Endothelial cell of umbilical vein (primary cell): Measurements from ENCODE around the gene SETBP1. TPM values are rescaled to one million over a fixed set of nuclear protein-coding genes. Genes with fewer than 3 reads are reported as not detected.

ENCODE experiments used
- BruUV-seq: library from RNA; stranded (reverse); fragments of 400-500 nt; replicated peaks from 2 replicates; lab custom pipeline; 2021; lab: Mats Ljungman, UMichigan
- CTCF ChIA-PET: fragments of 300-600, 350-600 bp; sonication (Branson Sonifier 250); formaldehyde crosslinking; loops from one replicate; lab custom pipeline; 2021; ENCODE audit warnings: antibody characterized with exemption, inconsistent platforms; lab: Charles Lee
- POLR2A ChIA-PET: fragments of 300-600, 350-600 bp; sonication (Branson Sonifier 250); formaldehyde crosslinking; loops from one replicate; lab custom pipeline; 2021; ENCODE audit warnings: antibody characterized with exemption, inconsistent platforms; lab: Charles Lee
- DNase-seq: peaks from one replicate; pipeline ENCODE4 v3.0.0-alpha.2; 2011; ENCODE audit warnings: low read depth, low spot score
- FAIRE-seq: peaks from 2 replicates; lab custom pipeline; 2011; peaks lifted over from hg19 to GRCh38; lab: Jason Lieb, UNC
- H2AFZ ChIP-seq: 2 replicates; pipeline ENCODE4 v1.6.0; 2012; ENCODE audit warnings: low read depth, low read length, control low read depth, inconsistent platforms
- H3K27ac ChIP-seq: 2 replicates; pipeline ENCODE4 v1.5.1; 2011; ENCODE audit warnings: low read depth, mild to moderate bottlenecking, control low read depth, low read length, moderate library complexity; ENCODE audit not compliant: insufficient read depth
- H3K27me3 ChIP-seq, 2 experiments: 2 replicates each; pipeline versions ENCODE4 v1.6.0 to v1.6.1; 2011; ENCODE audit warnings: low read length in 2 of 2, mixed read lengths in 1 of 2; ENCODE audit not compliant: control insufficient read depth in 2 of 2, insufficient read depth in 2 of 2
- H3K36me3 ChIP-seq, 2 experiments: 2 replicates in 1 of 2; 3 replicates in 1 of 2; pipeline ENCODE4 v1.5.1; 2011; ENCODE audit warnings: low read length in 2 of 2, mild to moderate bottlenecking in 1 of 2, moderate library complexity in 1 of 2; ENCODE audit not compliant: control insufficient read depth in 2 of 2, insufficient read depth in 2 of 2; ENCODE audit errors: extremely low read depth in 1 of 2
- H3K4me1 ChIP-seq: 3 replicates; pipeline ENCODE4 v1.5.1; 2011; ENCODE audit warnings: mild to moderate bottlenecking, low read length; ENCODE audit not compliant: control insufficient read depth, insufficient read depth; ENCODE audit errors: extremely low read depth
- H3K4me2 ChIP-seq: 2 replicates; pipeline ENCODE4 v1.6.1; 2011; ENCODE audit warnings: low read length, control low read depth, mixed read lengths; ENCODE audit not compliant: insufficient read depth
- H3K4me3 ChIP-seq, 3 experiments: fragments of 200-600 bp in 1 of 3; sonication (generic), shearing (Covaris generic) in 1 of 3; replicated peaks in 1 of 3; 2 replicates each; pipeline ENCODE4 v1.5.1; 2011 to 2016; ENCODE audit warnings: control low read depth in 3 of 3, low read length in 3 of 3, mild to moderate bottlenecking in 2 of 3, inconsistent platforms in 1 of 3, low read depth in 1 of 3, moderate library complexity in 1 of 3; ENCODE audit not compliant: insufficient read depth in 1 of 3
- H3K79me2 ChIP-seq: 2 replicates; pipeline ENCODE4 v1.6.0; 2012; ENCODE audit warnings: low read length, inconsistent platforms; ENCODE audit not compliant: control insufficient read depth, insufficient read depth
- H3K9ac ChIP-seq: replicated peaks from 2 replicates; pipeline ENCODE3; 2011; ENCODE audit warnings: low read length, control low read depth; ENCODE audit not compliant: insufficient read depth; ENCODE audit errors: extremely low read depth
- H3K9me1 ChIP-seq: replicated peaks from 3 replicates; pipeline ENCODE4 v1.6.0; 2011; ENCODE audit warnings: mild to moderate bottlenecking, low read length; ENCODE audit not compliant: control insufficient read depth, insufficient read depth; ENCODE audit errors: extremely low read depth
- H3K9me3 ChIP-seq: replicated peaks from 2 replicates; pipeline ENCODE4 v1.5.1; 2012; ENCODE audit warnings: low read length, inconsistent platforms; ENCODE audit not compliant: control insufficient read depth, insufficient read depth
- H4K20me1 ChIP-seq: replicated peaks from 2 replicates; pipeline ENCODE3; 2011; ENCODE audit warnings: mild to moderate bottlenecking, low read length; ENCODE audit not compliant: control insufficient read depth, insufficient read depth; ENCODE audit errors: extremely low read depth
- EZH2 ChIP-seq: IDR thresholded peaks from 2 replicates; pipeline ENCODE4 v1.6.1; 2012; ENCODE audit warnings: borderline replicate concordance, low read depth, mild to moderate bottlenecking, moderate library complexity, low read length, inconsistent platforms; ENCODE audit not compliant: severe bottlenecking
- FOS ChIP-seq: IDR thresholded peaks from 2 replicates; pipeline ENCODE4 v1.6.1; 2011; ENCODE audit warnings: mild to moderate bottlenecking, low read length, moderate library complexity, borderline replicate concordance; ENCODE audit not compliant: insufficient read depth
- GATA2 ChIP-seq: IDR thresholded peaks from 2 replicates; pipeline ENCODE4 v1.7.0; 2011; ENCODE audit warnings: low read depth, mild to moderate bottlenecking, moderate library complexity, mixed read lengths, low read length; ENCODE audit not compliant: insufficient read length, insufficient read depth
- JUN ChIP-seq: IDR thresholded peaks from 2 replicates; pipeline ENCODE4 v1.6.1; 2011; ENCODE audit warnings: borderline replicate concordance, low read depth; ENCODE audit not compliant: insufficient read length, insufficient read depth
- MYC ChIP-seq: IDR thresholded peaks from one replicate; pipeline ENCODE4 v1.6.1; 2011; ENCODE audit warnings: mild to moderate bottlenecking, low read depth, low read length
- POLR2A ChIP-seq: IDR thresholded peaks from 2 replicates; pipeline ENCODE4 v1.6.1; 2012; ENCODE audit warnings: low read depth, mild to moderate bottlenecking, control low read depth, low read length
- POLR2AphosphoS5 ChIP-seq: IDR thresholded peaks from 2 replicates; pipeline ENCODE4 v1.6.1; 2012; ENCODE audit warnings: low read depth, mild to moderate bottlenecking, control low read depth, low read length, moderate library complexity; ENCODE audit not compliant: insufficient read depth
- dilution Hi-C: fragments of 300-500 bp; cut with MboI; formaldehyde crosslinking; loops from one replicate; pipeline ENCODE4 v1.15.0; 2019; ENCODE audit warnings: low sequenced_read_pairs; ENCODE audit not compliant: extremely low pct_ligation_motif_present
- intact Hi-C: fragments of 100-400 bp; cut with micrococcal nuclease; formaldehyde crosslinking; loops from one replicate; pipeline ENCODE4 v1.10.0; 2022
- polyA plus RNA-seq, 4 experiments: library from polyadenylated mRNA; depleted of rRNA in 3 of 4; stranded (reverse) in 3 of 4; unstranded in 1 of 4; fragments of >200 nt; gene quantifications; 2 replicates each; pipeline versions ENCODE4 v1.2.1 to v1.2.3, GENCODE V29; 2011 to 2012; ENCODE audit warnings: missing spikeins in 1 of 4
- total RNA-seq: library from RNA; stranded (reverse); gene quantifications from 2 replicates; pipeline ENCODE4 v1.2.3, GENCODE V29; 2021
- TF ChIP-seq, protein P1 (sequence below): IDR thresholded peaks from 2 replicates; pipeline ENCODE4 v1.6.1; 2011; ENCODE audit not compliant: insufficient read depth, insufficient read length
- TF ChIP-seq, protein P2 (sequence below), 2 donors: IDR thresholded peaks; 1 replicate in 1 of 2; 2 replicates in 1 of 2; pipeline ENCODE4 v1.5.1; 2011; ENCODE audit warnings: low read length in 2 of 2, mild to moderate bottlenecking in 2 of 2, moderate library complexity in 2 of 2, control low read depth in 1 of 2, inconsistent platforms in 1 of 2, low read depth in 1 of 2; ENCODE audit not compliant: insufficient read depth in 1 of 2; ENCODE audit errors: extremely low read depth in 1 of 2

SETBP1 gene
- total and polyA plus RNA-seq, 2 donors (not counting 3 experiments of a cell fraction or from before 2014, with no cell fraction given) = 0.76 to 3.1 TPM

DNA sequence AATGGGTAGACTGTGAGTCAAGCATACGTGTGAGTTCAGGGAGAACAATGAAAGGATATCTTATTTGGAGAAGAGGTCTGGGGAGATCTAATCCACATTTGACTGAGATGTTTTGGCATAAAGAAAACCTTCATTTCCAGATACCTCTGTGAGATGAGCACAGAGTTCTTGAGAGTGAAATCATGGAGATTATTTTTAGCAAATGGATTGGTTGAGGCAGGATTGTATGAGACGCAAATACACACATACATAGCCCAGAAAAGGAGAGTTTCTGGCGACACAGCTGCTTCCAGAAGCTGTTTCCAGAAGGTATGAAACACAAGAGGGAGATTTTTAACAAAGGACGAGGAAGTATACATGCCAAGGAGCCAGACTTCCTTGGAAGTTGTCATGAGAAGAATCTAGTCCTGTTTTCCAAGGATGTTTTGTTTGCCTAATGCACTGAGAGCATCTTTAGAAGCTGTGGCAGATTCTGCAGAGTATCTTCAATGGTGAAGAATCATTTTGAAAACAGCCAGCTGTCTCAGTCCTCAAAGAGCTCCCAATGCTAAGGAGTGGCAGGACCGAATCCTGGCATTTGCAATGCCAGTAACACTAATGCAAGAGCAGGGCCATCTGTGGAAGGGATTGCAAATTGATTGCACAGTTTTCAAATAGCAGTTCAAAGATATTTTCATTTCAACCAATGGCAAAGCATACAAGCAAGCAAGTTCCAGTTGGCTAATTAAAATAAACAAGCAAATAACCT lies 177.2 kb downstream of the SETBP1 start:
- Histone ChIP-seq H2AFZ (no peak overlapping the region), H3K9me1 (no peaks in the 10 kb centered on the region), H3K4me3 (no peak overlapping the region), H4K20me1 (no peaks in the 10 kb centered on the region), H3K4me1 (no peaks in the 10 kb centered on the region), H3K4me2 (no peak overlapping the region), H3K36me3 (no peaks in the 10 kb centered on the region), H3K27ac (no peak overlapping the region), H3K9me3 (no peaks in the 10 kb centered on the region), H3K27me3 (no peaks in the 10 kb centered on the region), H3K79me2 (no peaks in the 10 kb centered on the region), H3K9ac (no peak overlapping the region)
- TF ChIP-seq, protein P1, sequence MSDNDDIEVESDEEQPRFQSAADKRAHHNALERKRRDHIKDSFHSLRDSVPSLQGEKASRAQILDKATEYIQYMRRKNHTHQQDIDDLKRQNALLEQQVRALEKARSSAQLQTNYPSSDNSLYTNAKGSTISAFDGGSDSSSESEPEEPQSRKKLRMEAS = no peak
- TF ChIP-seq JUN = no peak
- no peak for TF ChIP-seq EZH2
- no peak for TF ChIP-seq FOS
- no peak for TF ChIP-seq MYC
- TF ChIP-seq, protein P2, sequence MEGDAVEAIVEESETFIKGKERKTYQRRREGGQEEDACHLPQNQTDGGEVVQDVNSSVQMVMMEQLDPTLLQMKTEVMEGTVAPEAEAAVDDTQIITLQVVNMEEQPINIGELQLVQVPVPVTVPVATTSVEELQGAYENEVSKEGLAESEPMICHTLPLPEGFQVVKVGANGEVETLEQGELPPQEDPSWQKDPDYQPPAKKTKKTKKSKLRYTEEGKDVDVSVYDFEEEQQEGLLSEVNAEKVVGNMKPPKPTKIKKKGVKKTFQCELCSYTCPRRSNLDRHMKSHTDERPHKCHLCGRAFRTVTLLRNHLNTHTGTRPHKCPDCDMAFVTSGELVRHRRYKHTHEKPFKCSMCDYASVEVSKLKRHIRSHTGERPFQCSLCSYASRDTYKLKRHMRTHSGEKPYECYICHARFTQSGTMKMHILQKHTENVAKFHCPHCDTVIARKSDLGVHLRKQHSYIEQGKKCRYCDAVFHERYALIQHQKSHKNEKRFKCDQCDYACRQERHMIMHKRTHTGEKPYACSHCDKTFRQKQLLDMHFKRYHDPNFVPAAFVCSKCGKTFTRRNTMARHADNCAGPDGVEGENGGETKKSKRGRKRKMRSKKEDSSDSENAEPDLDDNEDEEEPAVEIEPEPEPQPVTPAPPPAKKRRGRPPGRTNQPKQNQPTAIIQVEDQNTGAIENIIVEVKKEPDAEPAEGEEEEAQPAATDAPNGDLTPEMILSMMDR (IDR thresholded peaks at IDR 0.05; ENCODE audit: extremely low read depth in 1 of 2, insufficient read depth in 1 of 2, low read depth in 1 of 2, low read length in 2 of 2) = no peak
- no peak for TF ChIP-seq POLR2AphosphoS5
- TF ChIP-seq POLR2A = no peak
- no peak for TF ChIP-seq GATA2
- dilution Hi-C loops = no loop called here
- CTCF ChIA-PET = no interaction called here
- intact Hi-C loops = no loop called here
- BruUV-seq = no TSS peak
- FAIRE-seq = no peak
- no peak for DNase-seq
- POLR2A ChIA-PET = no interaction called here
